ENCODE results near the gene ERP44. TPM values are rescaled to one million over a fixed set of nuclear protein-coding genes. Genes with fewer than 3 reads are reported as not detected.
"Not testable (repeated sequence)": the region's sequence is repeated elsewhere in the genome, so short reads cannot be mapped to it uniquely, and the experiment has no call there.

ERP44 gene
- total RNA-seq, 1 donor from 2014 or later, result 19.3 TPM

- Mint-ChIP-seq H3K36me3 (ENCODE audit: unreplicated experiment) (no peaks in the 10 kb centered on the region), H3K27me3 (ENCODE audit: unreplicated experiment) (peaks cover 6% of the 10 kb centered on the region), H3K4me3 (ENCODE audit: unreplicated experiment) (peak overlapping the region; percentile 98), H3K4me1 (ENCODE audit: low read depth, unreplicated experiment) (peaks cover 5% of the 10 kb centered on the region), H3K9me3 (ENCODE audit: unreplicated experiment) (peaks cover 7% of the 10 kb centered on the region), H3K27ac (ENCODE audit: unreplicated experiment) (peak overlapping the region; percentile 93)
- TF ChIP-seq CTCF (IDR thresholded peaks at IDR 0.05; ENCODE audit: partially characterized antibody, unreplicated experiment), result no peak
- no peak for DNase-seq
These were observed 1.4 kb upstream of the ERP44 start for GRCh38 chr9:100100146-100100667.

GRCh38 chr9:100099722-100100042 lies 882 bp upstream of the ERP44 start:
- Mint-ChIP-seq H3K9me3 (ENCODE audit: unreplicated experiment) (peaks cover 7% of the 10 kb centered on the region), H3K27me3 (ENCODE audit: unreplicated experiment) (peaks cover 6% of the 10 kb centered on the region), H3K27ac (ENCODE audit: unreplicated experiment) (peak overlapping the region; percentile 93), H3K4me1 (ENCODE audit: low read depth, unreplicated experiment) (peaks cover 5% of the 10 kb centered on the region), H3K4me3 (ENCODE audit: unreplicated experiment) (peak overlapping the region; percentile 98), H3K36me3 (ENCODE audit: unreplicated experiment) (no peaks in the 10 kb centered on the region)
- no peak for TF ChIP-seq CTCF (IDR thresholded peaks at IDR 0.05; ENCODE audit: partially characterized antibody, unreplicated experiment)
- DNase-seq, result peak; percentile 18

- H3K4me3 Mint-ChIP-seq (ENCODE audit: unreplicated experiment), result peak overlapping the region; percentile 98
- DNase-seq, result peak; percentile 54
- peaks cover 5% of the 10 kb centered on the region for H3K4me1 Mint-ChIP-seq (ENCODE audit: low read depth, unreplicated experiment)
- H3K27me3 Mint-ChIP-seq (ENCODE audit: unreplicated experiment), result peaks cover 6% of the 10 kb centered on the region
- H3K9me3 Mint-ChIP-seq (ENCODE audit: unreplicated experiment), result peaks cover 7% of the 10 kb centered on the region
- TF ChIP-seq CTCF (IDR thresholded peaks at IDR 0.05; ENCODE audit: partially characterized antibody, unreplicated experiment), result no peak
- peak overlapping the region; percentile 91 for H3K27ac Mint-ChIP-seq (ENCODE audit: unreplicated experiment)
- no peaks in the 10 kb centered on the region for H3K36me3 Mint-ChIP-seq (ENCODE audit: unreplicated experiment)
These were observed 534 bp downstream of the ERP44 start for GRCh38 chr9:100098046-100098886.

DNA sequence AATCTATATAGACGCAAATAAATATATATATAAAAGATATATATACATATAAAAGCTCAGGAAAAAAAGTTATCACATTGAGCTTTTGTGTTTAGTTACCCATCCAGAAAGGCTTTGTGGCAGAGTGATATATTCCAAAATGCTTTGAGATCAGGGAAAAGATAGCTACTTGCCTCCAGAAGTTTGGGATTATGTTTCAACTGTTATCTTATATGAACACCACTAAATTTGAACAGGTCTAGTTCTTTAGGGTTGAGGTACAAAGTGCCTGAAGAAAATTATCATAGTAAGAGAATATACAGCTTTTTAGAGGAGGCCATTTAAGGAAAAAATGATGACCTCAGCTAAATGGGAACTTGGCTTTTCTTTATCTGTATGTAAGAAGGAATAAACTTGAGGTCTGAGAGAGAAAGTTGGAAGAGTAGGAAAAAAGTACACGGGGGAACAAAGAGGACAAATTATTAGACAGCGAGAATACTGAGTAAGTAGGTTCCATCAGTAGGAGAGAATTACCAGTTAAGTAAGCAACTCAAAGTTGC lies 2.4 kb downstream of the ERP44 start:
- H3K4me1 Mint-ChIP-seq (ENCODE audit: low read depth, unreplicated experiment), result peaks cover 3% of the 10 kb centered on the region
- no peaks in the 10 kb centered on the region for H3K36me3 Mint-ChIP-seq (ENCODE audit: unreplicated experiment)
- H3K4me3 Mint-ChIP-seq (ENCODE audit: unreplicated experiment), result peak overlapping the region; percentile 9
- H3K27me3 Mint-ChIP-seq (ENCODE audit: unreplicated experiment), result peaks cover 6% of the 10 kb centered on the region
- no peak overlapping the region for H3K27ac Mint-ChIP-seq (ENCODE audit: unreplicated experiment)
- DNase-seq, result no peak
- TF ChIP-seq CTCF (IDR thresholded peaks at IDR 0.05; ENCODE audit: partially characterized antibody, unreplicated experiment), result no peak
- peaks cover 7% of the 10 kb centered on the region for H3K9me3 Mint-ChIP-seq (ENCODE audit: unreplicated experiment)

GRCh38 chr9:100094411-100094810 lies 4.4 kb downstream of the ERP44 start:
- not testable (repeated sequence) for H3K9me3 Mint-ChIP-seq (ENCODE audit: unreplicated experiment); H3K27me3 Mint-ChIP-seq (ENCODE audit: unreplicated experiment); H3K36me3 Mint-ChIP-seq (ENCODE audit: unreplicated experiment); H3K4me1 Mint-ChIP-seq (ENCODE audit: low read depth, unreplicated experiment); H3K4me3 Mint-ChIP-seq (ENCODE audit: unreplicated experiment); H3K27ac Mint-ChIP-seq (ENCODE audit: unreplicated experiment); DNase-seq

Measured in glutamatergic neuron (in vitro differentiated cells).